GM21367 (cell line): ENCODE results near the gene NSG2.

Source experiments
- ATAC-seq: cut with Tn5 transposase; IDR thresholded peaks from one replicate; pipeline ENCODE4 v1.9.1; 2021; ENCODE audit not compliant: unreplicated experiment

NSG2 gene

DNA sequence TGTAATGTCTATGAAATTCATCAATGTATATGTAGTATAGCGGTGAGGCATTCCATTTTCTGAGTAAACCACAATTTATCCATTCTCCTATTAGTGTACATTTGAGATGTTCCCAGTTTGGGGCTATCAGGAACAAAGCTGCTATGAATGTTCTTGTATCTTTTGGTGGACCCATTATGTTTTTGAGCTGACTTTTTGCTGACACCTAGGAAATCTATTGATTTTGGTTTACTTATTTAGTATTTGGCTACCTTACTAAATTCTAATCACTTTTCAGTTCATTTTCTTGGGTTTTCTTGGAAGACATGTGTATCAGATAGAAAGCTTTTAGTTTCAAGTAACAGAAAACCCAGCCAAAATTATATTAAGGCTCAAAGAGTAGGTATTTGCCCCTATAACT lies 13.7 kb downstream of the NSG2 start:
- no peak for ATAC-seq

DNA sequence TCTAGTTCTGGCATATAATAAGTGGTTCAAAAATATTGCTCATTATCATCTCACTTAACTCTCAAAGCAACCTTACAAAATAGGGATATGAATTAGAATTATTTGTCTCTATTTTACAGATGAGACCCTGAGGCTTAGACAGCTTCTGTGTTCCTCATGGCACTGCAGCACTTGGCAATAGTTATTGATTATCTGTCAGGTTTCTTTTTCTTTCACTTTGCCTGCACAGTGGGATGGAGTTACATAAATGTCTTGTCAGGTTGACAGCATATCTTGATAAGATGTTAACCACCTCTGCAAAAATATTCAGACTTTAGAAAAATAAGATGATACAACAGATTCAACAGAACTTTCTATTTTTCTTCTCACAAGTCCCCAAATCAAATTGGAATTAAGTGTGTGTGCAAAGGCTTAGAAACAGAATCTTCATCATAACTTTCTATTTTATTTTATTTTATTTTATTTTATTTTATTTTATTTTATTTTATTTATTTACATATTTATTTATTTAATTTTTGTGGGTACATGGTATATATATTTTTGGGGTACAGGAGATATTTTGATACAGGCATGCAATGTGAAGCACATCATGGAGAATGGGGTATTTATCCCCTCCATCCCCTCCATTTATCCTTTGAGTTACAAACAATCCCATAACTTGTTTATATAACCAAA lies 17.7 kb downstream of the NSG2 start:
- ATAC-seq: no peak

DNA sequence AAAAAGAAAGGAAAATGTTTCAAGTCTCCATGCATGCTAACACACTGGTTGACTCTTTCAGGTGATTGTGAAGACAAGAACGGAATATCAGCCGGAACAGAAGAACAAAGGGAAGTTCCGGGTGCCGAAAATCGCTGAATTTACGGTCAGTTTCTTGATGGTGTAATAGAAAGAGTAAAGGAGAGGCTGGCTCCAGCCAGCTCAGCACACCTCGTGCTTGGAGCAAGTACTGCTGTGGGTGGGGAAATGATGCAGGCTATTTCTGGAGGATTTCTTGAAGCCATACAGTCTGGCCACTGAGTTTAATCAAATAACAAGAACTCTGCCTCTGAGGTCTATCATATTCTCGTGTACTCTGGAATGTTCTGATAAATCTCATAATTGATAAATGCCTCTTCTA lies 18.7 kb downstream of the NSG2 start:
- ATAC-seq: no peak

DNA sequence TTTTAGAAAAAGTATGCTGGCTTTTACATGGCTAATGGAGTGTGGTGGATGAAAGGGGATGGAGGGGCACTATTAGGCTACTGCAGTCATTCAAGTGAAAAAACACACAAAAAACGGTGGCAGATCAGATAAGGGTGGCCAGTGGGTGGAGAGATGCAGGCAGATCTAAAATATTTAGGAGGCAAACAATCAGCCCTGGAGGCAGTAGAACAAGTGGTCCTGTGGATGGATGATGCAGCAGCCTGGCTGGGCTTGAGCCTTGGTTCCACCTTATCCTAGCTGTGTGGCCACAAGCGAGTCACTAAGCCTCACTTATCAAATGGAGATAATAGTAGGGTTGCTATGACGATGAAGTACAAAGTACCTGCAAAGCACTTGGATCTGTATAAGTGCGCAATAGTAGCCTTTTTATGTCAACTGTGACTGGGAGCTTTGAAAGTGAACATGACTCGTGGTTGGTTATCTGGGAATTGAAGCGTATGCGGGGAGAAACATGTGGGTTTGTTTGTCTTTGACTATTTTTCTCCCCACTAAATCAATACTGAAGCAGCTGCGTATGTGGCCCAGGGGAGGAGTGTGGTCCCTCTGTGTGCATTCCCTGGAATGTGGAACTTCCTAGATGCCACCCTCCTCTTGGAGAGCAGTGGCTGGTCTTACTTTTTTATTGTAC lies 20.2 kb downstream of the NSG2 start:
- no peak for ATAC-seq

DNA sequence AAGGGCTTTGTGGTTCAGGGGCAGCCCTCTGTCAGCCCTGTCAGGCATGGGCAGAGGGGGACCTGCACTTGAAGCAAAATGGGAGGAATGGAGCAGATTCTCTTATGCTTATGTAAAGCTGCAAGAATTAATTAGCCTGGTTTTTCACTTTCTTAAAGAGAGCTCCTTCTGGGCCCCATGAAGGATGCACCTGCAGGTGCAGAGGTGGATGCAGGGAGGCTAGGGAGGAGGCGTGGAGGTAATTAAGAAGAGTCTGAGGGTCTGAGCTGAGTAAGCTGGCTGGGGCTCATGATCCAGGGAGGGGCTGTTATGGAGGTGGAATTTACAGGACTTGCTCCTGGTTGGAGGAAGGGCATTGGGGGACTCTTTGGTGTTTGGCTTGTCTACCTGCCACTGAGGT lies 22.0 kb downstream of the NSG2 start:
- ATAC-seq: no peak

DNA sequence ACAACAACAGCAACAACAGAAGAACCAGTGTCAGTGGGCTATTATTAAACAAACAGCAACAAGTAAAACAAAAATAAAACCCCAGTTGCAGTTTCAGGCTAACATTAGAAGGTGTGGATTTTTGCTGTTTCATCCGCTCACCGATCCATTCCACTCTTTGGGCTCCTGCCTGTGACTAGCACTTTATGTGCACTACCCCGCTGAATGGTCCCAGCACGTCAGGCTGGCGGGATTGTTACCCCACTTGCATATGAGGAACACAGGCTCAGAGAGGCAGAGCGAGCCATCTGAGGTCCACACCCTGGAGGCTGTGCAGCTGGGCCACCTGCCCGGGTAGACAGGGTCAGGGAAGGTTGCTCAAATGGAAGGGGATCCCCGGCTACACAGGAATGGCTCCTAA lies 26.0 kb downstream of the NSG2 start:
- ATAC-seq: no peak

DNA sequence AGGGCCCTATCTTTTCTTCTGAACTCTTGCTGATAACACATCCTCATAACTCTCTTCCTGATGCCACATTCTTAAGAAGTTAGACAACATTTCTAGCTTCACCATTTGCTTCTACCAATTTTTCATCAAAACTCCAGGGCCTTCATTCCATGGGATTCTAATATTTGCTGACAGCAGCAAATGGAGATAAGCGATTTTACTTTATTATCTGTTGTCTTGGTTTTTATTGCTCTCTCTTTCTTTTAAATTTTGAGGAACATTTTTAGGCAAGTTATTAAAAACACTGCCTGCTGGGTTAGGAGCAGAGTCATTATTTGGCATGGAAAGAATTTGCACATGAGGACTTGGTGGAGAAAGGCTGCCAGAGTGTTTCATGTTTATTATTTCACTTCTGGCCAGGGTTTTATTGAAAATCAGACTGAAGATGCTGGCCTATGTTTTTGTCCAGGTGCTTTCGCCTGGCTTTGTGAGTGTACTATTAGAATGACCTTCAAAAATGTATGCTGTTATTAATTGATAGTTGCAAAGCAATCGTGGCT lies 27.7 kb downstream of the NSG2 start:
- ATAC-seq: no peak

DNA sequence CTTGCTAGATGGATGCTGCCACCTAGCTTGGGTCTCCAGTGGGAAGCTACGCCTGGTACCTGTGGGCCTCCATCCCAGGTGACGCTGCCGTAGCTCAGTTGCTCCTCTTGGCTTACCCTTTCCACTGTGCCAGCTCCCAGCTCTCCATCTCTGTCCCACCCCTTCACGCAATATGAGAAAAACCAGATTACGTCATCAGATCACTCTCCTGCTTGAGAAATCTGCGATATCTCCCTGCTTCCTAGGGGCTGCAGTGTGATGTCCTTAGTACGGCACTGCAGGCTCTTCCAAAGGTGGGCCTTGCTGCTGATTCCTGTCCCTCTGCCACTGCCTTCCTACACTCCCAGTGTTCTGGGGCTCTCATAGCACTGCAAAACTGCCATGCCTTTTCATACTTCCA lies 28.9 kb downstream of the NSG2 start:
- no peak for ATAC-seq

DNA sequence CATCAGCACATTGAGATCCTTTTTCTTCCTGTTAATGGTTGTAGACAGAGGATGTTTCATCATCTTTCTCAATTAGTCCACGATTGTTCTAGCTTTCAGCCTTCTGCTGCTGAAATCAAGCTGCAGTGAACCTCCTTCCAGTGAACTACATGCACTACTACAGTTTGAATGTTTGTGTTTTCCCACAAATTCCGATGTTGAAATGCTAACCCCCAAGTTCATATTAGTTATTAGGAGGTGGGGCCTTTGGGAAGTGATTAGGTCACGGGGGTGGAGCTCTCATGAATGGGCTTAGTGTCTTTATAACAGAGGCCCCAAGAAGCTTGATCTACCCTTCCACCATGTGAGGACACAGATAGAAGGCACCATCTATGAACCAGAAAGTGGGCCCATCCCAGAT lies 32.9 kb downstream of the NSG2 start:
- ATAC-seq: no peak

GRCh38 chr5:174082286-174082685 lies 36.8 kb downstream of the NSG2 start:
- ATAC-seq: no peak

DNA sequence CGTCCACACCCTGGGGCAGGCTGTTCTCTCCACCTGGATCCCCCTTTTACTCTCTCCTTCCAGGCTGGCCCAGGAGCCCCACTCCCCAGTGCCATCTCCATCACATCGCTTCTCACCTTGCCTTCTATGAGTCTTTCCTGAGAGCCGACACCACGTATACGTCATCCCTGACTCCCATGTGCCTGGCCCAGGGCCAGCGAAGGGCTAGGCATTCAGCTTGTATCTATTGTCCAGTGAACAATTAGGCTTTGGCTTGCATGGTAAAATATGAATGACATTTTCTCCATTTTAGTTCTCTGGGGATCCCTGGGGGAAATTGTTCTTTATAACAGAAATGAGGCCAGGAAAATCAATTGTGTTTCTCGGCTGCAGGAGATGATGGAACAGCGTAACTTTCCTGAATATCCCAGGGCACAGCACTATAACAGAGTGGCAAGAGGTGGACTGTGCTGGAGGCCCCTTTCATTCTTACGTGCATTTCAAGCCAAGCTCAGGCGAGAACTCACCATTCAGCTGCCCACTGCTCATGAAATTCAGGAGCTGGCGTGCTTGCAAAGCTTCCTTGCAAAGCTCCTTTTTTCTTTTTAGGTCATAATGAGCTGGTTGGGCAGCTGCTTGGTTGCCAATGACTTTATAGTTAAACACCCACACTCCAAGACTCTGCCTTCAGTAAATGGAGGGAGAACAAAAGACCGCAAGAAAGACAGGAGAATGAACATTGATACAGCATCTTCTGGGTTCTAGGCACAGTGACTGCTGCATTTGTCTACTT lies 37.7 kb downstream of the NSG2 start:
- ATAC-seq: no peak

DNA sequence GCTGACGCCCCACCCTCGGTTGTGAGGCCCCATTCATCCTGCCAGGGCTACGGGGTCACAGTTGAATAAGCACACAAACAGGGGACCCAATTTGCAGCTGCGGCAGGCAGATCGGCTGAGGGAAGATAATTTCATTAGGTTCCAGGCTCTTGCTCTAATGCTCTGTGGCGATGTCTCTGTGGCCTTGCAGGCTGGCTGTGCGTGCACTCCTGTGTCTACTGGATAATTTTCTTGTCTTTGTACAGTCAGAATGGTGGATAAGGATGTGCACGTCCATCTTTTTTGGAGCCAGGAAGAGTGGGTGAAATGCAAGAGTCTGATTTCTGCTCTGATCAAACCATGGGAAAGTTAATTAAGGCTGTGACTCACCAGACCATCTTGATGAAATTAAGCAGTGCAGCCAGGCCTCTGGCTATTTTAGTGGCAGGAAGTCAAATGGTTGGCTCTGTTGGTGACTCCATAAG lies 39.2 kb downstream of the NSG2 start:
- no peak for ATAC-seq

DNA sequence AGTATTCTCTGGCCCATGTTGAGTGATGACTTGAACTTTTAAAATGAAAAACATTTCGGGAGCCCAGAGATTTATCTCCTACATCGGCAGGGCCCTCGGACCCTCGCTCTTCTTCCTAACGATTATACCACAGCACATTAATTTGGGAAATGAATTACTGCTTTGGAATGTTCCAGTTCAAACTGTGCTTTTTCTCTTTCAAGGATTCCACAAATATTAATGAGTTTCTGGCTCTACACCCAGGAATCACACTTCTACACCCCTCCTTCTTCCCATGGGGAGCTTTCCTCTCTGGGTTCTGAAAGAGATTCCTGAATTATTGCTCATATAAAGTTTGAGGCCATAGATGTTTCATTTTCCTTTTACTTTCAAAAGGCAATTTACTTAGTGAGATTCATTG lies 41.2 kb downstream of the NSG2 start:
- ATAC-seq: no peak

GRCh38 chr5:174087783-174088182 lies 42.3 kb downstream of the NSG2 start:
- no peak for ATAC-seq

- no peak for ATAC-seq
Measured at GRCh38 chr5:174090129-174090528, 44.6 kb downstream of the NSG2 start.

DNA sequence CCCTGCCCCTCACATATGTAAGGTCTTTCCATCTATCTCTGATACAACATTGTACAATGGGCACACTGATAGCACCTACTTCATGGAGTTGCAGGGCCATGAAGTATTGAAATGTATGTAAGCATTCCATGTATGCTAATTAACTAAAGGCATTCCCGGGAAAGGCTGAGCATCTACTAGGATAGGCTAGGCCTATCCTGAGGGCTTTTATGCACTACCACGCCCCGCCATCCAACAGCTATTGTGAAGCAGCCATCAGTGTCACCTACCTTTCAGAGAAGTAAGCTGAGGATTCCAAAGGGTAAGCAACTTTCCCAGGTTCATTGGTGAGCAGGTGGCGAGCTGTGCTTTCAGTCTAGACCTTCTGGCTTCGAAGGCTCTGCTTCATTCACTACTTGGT lies 47.6 kb downstream of the NSG2 start:
- ATAC-seq: no peak

DNA sequence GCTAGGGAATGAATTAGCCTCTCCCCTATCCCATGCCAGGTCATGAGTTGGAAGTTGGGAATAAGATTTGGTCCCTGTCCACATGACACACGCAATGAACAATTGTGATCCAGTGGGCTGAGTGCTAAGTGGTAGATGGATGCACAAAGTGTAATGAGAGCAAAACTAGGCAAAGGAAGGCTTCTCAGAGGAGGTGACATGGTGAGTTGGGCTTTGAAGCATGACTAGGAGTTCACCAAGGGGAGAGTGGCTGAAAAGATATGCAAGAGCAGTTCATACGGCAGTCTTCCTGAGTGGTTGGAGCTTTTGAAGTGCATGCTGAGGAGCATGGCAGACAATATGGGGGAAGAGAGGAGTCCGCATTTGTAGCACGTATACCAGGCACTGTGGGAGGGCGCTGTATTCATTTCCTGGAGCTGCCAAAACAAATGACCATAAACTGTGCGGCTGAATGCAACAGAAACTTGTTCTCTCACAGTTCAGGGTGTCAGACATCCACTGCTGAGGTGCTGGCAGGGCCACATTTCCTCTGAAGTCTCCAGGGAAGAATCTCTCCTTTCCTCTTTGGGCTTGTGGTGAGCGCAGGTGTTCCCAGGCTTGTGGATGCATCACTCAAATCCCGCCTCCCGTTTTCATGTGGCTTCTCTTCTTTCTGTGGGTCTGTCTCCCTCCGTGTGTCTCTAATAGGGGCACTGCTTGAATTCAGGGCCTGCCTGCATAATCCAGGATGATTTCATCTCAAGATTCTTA lies 49.5 kb downstream of the NSG2 start:
- ATAC-seq: no peak

GRCh38 chr5:174096619-174097018 lies 51.1 kb downstream of the NSG2 start:
- ATAC-seq: no peak

GRCh38 chr5:174097486-174098185 lies 52.1 kb downstream of the NSG2 start:
- ATAC-seq: no peak

DNA sequence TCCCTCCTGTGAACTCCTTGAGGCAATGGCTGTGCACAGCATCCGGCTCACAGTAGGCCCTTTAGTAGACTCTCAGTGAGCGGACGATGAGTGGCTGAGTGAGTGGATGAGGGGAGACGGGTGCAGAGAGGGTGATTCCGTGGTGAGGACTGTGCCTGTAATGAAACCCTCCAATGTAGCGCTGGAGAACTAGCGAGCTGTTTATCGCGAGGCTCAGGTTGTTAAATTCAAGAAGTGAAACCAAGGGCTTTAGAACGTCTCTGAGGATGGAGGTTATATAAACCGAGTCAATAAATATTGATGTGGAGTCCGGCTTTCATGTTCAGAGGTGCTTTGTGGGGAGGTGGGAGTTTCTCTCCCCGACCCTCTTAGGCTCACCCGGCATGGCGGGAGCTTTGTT lies 53.2 kb downstream of the NSG2 start:
- no peak for ATAC-seq

- ATAC-seq: no peak
Measured at GRCh38 chr5:174100490-174100889, 55.0 kb downstream of the NSG2 start.
